RPMI7951 (cell line): ENCODE measurements around the gene AR. TPM values are rescaled to one million over a fixed set of nuclear protein-coding genes. Genes with fewer than 3 reads are reported as not detected.
A peak's percentile ranks its signal among the peaks of the same experiment; 100 is the strongest.
"Not testable (repeated sequence)": the region's sequence is repeated elsewhere in the genome, so short reads cannot be mapped to it uniquely, and the experiment has no call there.

Experiments used
- DNase-seq: peaks from one replicate; pipeline ENCODE4 v3.0.0-alpha.2; 2012; ENCODE audit warnings: low read depth
- total RNA-seq: library from RNA; depleted of rRNA; stranded (reverse); fragments of >200 nt; shearing (Covaris generic); gene quantifications from 2 replicates; pipeline ENCODE4 v1.2.3, GENCODE V29; 2014

AR gene
- total RNA-seq, 1 experiment from 2014 or later = 12.5 TPM

DNA sequence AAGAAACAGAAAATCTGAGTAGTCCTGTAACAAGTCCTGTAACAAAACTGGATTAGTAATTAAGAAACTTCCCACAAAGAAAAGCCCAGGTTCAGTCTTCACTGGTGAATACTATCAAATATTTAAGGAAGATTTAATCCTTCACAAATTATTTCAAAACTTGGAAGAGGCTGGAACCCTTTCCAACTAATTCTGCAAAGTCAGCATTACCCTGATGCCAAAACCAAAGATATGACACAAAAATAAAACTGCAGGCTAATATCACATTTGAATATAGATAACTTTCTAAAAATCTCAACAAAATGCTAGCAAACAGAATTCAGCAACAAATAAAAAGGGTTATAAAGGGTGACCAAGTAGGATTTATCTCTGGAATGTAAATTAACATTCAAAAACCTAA lies 80.5 kb downstream of the AR start:
- DNase-seq = no peak

GRCh38 chrX:67635424-67635823 lies 91.6 kb downstream of the AR start:
- DNase-seq = no peak

- peak; percentile 60 for DNase-seq
These were observed 92.7 kb downstream of the AR start for GRCh38 chrX:67636532-67636931.

- DNase-seq = not testable (repeated sequence)
These were observed 93.5 kb downstream of the AR start for GRCh38 chrX:67637293-67637692.

- no peak for DNase-seq
These were observed 104.5 kb downstream of the AR start for GRCh38 chrX:67648361-67648760.

DNA sequence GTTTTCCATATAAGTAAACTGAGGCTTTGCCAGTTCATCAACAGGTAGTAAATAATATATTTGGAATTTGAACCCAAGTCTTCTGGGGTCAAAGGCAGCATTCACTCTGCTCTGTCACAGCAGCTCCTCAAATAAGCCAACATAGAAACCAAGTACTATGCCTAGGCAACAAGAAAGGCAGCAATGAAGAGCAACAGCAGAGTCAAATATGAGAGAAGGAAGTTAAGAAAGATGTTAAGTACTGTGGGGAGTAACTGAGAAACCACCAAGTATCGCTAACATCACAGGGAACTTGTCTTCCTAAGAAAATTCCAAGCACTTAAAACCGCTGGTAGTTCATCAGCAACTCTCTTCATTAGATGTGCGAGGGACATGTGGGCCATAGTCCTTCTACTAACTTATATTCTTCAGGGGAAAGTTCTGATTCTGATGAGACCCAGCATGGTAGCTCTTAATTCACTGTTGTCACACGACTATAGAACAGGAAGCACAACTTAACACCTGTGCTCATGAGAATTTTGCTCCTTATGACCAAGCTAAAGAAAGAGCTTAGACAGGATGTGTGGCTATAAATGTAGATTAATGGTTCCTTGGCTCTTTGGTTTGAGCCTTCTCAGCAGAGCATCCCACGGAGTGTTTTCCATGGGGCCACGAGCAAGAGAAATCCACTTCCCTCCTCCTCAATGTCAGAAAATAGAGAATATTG lies 107.8 kb downstream of the AR start:
- no peak for DNase-seq

DNA sequence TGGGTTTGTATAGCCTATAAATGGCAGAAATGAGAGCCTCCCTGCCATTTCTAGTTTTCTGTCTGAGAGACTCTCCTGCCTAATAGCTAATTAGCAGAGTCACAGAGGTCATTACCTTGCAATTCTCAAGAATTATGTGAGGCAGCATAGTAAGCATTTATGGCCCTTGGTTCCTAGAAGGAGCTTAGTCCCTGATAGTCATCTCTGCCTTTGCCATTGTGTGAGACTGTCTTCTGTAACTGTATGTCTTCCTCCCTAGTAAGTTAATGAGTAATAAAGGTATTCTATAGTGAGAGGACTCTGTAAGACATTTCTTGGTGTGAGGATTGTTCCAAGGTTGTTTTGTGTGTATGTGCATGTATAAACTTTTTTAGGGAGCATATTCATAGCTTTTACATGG lies 108.7 kb downstream of the AR start:
- DNase-seq = no peak

DNA sequence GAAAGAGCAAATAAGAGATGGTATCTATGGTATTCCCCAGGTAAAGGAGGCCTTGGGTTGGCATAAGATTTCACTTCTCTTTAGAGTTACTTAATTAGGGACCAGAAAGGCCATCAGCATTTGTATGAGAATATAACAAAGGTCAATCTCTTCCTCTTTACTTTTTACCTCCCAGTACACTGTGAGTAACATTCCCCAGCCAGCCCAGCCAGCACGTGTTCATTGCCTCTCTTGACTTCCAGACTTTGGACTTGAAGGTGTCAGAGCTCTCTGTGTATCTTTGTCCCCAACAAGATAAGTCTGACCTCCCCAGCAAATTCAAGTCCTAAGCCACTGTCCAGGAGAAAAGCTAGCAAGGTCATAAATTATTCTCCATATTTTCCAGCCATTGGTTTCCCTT lies 110.5 kb downstream of the AR start:
- no peak for DNase-seq

GRCh38 chrX:67665583-67665982 lies 121.8 kb downstream of the AR start:
- peak; percentile 13 for DNase-seq

DNA sequence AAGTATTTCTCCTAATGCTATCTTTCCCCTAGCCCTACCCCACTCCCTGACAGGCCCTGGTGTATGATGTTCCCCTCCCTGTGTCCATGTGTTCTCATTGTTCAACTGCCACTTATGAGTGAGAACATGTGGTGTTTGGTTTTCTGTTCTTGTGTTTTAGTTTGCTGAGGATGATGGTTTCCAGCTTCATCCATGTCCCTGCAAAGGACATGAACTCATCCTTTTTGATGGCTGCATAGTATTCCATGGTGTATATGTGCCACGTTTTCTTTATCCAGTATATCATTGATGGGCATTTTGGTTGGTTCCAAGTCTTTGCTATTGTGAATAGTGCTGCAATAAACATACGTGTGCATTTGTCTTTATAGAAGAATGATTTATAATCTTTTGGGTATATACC lies 126.9 kb downstream of the AR start:
- not testable (repeated sequence) for DNase-seq

DNA sequence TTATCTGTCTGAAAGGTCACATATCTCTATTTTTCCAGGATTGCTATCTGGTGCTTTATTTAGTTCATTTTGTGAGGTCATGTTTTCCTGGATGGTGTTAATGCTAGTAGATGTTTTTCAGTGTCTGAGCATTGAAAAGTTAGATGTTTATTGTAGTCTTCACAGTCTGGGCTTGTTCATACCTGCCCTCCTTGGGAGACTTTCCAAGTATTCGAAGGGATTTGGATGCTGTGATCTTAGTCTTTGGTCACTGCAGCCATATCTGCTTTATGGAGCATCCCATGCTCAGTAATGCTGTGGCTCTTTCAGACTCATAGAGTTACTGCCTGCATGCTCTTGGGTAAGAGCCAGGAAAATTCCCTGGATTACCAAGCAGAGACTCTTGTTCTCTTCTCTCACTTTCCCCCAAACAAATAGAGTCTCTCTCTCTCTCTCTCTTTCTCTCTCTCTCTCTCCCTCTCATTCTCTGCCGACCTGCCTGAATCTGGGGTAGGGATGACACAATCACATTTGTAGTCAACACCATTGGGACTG lies 130.0 kb downstream of the AR start:
- DNase-seq = peak; percentile 19

- DNase-seq = peak; percentile 15
These were observed 130.9 kb downstream of the AR start for GRCh38 chrX:67674741-67675140.

- DNase-seq = no peak
These were observed 140.3 kb downstream of the AR start for GRCh38 chrX:67684136-67684535.

GRCh38 chrX:67692246-67692645 lies 148.4 kb downstream of the AR start:
- DNase-seq = peak; percentile 82

DNA sequence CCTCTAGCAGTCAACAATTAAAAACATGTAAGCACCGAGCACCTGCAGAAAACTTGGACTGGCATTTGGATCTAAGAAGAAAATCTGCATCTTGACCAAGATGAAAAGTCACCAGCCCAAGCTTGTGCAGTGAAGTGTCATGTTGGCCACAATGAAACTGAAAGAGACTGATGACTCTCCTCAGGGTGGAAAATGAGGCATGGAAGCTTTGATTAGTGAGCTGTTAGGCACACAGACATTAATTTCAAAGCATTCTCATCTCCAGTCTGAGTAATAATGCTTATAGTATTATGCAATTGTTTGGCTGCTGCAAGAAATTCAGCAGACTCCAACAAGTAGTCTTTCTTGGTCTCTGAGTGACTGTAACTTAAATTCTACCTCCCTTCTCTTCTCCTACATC lies 150.1 kb downstream of the AR start:
- peak; percentile 36 for DNase-seq

- DNase-seq = no peak
These were observed 153.6 kb downstream of the AR start for GRCh38 chrX:67697452-67697851.

- no peak for DNase-seq
These were observed 156.8 kb downstream of the AR start for GRCh38 chrX:67700602-67701001.

GRCh38 chrX:67714004-67714403 lies 170.2 kb downstream of the AR start:
- no peak for DNase-seq

- no peak for DNase-seq
These were observed 173.8 kb downstream of the AR start for GRCh38 chrX:67717571-67717970.

- DNase-seq = peak; percentile 59
These were observed 175.1 kb downstream of the AR start for GRCh38 chrX:67718926-67719325.

DNA sequence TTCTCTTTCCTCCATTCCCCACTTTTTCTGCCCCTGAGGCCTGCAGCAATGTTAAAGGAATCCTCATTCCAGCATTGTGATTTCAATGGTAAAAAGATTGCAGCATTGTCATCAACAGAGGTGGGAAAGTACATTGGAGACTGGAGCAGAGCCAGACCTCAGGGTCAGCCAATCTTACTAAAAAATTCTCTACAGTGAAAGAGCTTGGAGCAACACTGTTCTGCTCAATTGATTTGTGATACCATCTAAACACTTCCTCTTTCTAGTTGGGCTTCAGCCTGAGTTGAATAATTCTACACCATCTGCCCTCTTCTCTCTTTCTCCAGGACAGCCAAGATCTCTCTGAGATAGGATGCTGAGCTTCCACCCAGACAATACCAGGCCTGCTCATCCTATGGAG lies 176.5 kb downstream of the AR start:
- DNase-seq = peak; percentile 53

DNA sequence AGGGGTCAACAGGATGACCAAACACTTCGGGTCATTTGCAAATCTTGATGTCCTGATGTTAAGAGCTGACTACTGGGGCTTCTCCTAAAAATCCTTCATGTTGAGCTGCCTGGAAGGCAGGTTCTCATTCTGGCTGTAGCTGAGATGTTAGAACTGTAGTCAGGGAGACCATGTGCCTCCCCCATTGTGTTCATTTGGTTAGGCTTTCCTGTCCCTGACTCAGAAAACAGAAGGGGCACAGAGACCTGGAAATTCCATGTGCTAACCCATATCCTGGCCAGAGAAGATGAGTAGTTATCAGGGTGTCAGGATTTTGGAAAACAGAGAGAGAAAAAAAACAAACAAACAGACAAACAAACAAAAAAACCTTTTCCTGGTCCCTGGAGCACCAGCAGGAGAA lies 177.5 kb downstream of the AR start:
- DNase-seq = no peak

GRCh38 chrX:67723580-67724351 lies 179.9 kb downstream of the AR start:
- DNase-seq = no peak
